Activated T-cell treated with anti-CD3 and anti-CD28 coated beads, Interleukin-2, amount 50 U/mL, for 4 hours (primary cell): ENCODE data around the gene PRUNE2. TPM values are rescaled to one million over a fixed set of nuclear protein-coding genes. Genes with fewer than 3 reads are reported as not detected.

Experiments
- ATAC-seq, 2 donors: fragments of 200-7000 bp; cut with Tn5 transposase; one replicate each; pipeline ENCODE4 v1.10.0; 2021
- DNase-seq: peaks from one replicate; pipeline ENCODE4 v3.0.0-alpha.2; 2020
- H3K27me3 Mint-ChIP-seq: one replicate; pipeline ENCODE4 v1.8.0; 2021; ENCODE audit warnings: low read depth, mixed read lengths
- H3K36me3 Mint-ChIP-seq: one replicate; pipeline ENCODE4 v1.8.0; 2022; ENCODE audit warnings: mixed read lengths; ENCODE audit not compliant: insufficient read depth
- H3K4me1 Mint-ChIP-seq: one replicate; pipeline ENCODE4 v1.8.0; 2021; ENCODE audit warnings: low read depth, mixed read lengths
- H3K4me3 Mint-ChIP-seq: one replicate; pipeline ENCODE4 v1.8.0; 2021; ENCODE audit warnings: mild to moderate bottlenecking, moderate library complexity, mixed read lengths
- H3K9me3 Mint-ChIP-seq: one replicate; pipeline ENCODE4 v1.8.0; 2021; ENCODE audit warnings: mixed read lengths
- total RNA-seq, 3 donors: library from RNA; stranded (reverse); gene quantifications; one replicate each; pipeline ENCODE4 v1.2.1, GENCODE V29; 2021

The PRUNE2 gene
- total RNA-seq, 3 donors from 2014 or later, result 0.05 to 0.08 TPM; not detected in 1

DNA sequence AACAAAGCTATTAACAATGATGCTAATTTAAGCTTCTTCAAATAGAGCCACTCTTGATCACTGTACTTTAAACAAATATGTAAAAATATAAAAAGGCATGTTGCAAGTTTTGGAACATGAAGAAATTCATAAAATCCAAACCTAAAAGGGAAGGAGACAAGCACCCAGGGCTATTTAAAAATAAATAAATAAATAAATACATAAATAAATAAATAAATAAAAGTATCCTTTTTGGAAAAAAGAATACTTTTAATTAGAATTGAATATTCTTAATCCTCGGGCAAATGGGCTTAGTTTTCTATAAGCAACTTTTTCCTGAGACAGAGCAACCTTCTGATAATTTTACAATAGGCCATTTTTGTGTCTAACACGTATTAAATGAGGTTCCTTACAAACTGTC, 289.1 kb downstream of the PRUNE2 start:
- no peak overlapping the region for H3K4me3 Mint-ChIP-seq
- peaks cover 8% of the 10 kb centered on the region for H3K4me1 Mint-ChIP-seq
- H3K36me3 Mint-ChIP-seq, result no peaks in the 10 kb centered on the region
- no peaks in the 10 kb centered on the region for H3K9me3 Mint-ChIP-seq
- peaks cover 15% of the 10 kb centered on the region for H3K27me3 Mint-ChIP-seq
- ATAC-seq, result no peak
- no peak for DNase-seq

DNA sequence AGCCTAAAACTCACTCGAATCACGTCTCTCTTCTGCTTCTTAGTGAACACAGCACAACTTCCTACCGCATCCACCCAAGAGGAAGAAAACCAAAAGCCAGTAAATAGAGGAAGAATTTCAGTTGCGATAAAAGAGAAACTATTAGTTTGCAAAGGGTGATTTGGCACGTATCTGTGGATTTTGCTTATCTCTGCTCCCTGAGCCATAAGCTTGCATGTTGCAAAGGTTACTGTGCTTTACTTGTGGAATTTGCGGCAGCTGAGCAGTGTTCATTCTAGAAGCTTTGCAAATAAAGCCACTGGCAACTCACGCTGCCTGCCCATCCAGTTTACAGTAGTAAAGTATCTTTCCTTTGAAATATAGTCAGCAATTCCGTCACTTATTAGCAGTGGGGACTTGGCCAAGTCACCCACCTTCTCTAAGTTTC, 290.7 kb downstream of the PRUNE2 start:
- no peak for ATAC-seq
- Mint-ChIP-seq H3K4me1 (peaks cover 3% of the 10 kb centered on the region), H3K9me3 (no peaks in the 10 kb centered on the region), H3K36me3 (no peaks in the 10 kb centered on the region), H3K4me3 (no peak overlapping the region), H3K27me3 (peaks cover 14% of the 10 kb centered on the region)
- DNase-seq, result no peak

DNA sequence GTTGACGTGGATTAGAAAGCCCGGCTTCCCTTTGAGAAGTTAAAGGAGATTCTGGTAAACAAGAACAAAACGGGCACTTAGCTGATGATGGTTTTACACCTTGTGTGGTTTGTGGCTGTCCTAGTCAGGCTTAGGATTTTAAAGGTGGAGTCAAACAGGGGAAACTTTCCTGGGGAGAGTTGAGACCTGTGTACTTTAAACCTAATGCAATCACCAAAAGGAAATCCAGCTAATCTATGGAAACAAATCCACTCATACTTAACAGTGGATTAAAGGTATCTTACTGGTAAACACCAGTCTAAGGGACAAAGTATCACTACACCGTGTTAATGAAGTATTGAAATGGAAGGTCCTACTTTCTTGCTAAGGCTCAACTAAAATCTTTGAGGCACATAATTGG, 291.9 kb downstream of the PRUNE2 start:
- no peak for ATAC-seq
- H3K36me3 Mint-ChIP-seq, result no peaks in the 10 kb centered on the region
- DNase-seq, result no peak
- H3K27me3 Mint-ChIP-seq, result peaks cover 13% of the 10 kb centered on the region
- H3K4me1 Mint-ChIP-seq, result peaks cover 3% of the 10 kb centered on the region
- H3K9me3 Mint-ChIP-seq, result no peaks in the 10 kb centered on the region
- H3K4me3 Mint-ChIP-seq, result no peak overlapping the region

DNA sequence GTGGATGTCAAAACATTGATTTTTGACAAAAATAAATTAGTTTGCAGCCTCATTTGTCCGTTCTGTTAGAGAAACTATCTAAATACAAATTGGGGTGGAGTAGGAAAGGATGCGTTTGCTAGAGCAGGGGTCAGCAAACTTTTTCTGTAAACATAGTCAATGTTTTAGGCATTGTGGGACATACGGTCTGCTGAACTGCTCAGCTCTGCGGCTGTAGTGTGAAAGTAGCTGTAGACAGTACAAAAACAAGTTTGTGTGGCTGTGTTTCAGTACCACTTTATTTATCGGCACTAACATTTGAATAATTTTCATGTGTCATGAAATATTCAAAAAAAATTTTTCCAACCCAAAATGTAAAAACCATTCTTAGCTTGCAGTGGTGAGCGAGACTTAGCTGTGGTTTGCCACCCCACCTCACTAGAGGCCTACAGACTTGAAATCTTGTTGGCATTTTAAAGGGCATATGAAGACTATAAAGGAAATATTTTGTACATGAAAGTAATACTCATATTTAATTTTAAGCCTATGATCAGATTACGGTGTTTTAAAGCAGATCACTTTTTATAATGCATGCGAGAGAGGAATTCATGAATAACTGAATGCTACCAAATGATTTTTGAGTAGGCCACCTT, 292.6 kb downstream of the PRUNE2 start:
- Mint-ChIP-seq H3K9me3 (no peaks in the 10 kb centered on the region), H3K36me3 (no peaks in the 10 kb centered on the region), H3K4me3 (no peak overlapping the region), H3K4me1 (peaks cover 3% of the 10 kb centered on the region), H3K27me3 (peaks cover 12% of the 10 kb centered on the region)
- DNase-seq (no peak), ATAC-seq (no peak)

DNA sequence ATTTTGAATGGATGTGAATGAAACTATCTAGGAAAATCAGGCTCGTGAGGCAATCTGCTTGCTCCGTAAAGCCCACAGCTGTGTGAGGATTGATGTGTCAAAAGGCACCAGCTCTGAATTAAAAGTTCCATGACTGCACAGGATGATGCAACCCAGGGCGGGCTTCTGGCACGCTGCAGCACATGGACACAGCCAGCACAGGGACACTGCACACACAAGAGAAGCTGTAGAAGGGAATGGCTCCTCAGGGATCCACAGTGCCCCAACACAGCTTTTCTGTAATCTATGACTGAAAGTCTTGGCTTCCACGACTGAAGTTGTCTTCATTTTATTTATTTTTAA, 295.9 kb downstream of the PRUNE2 start:
- peaks cover 2% of the 10 kb centered on the region for H3K4me1 Mint-ChIP-seq
- ATAC-seq (no peak), DNase-seq (no peak)
- no peak overlapping the region for H3K4me3 Mint-ChIP-seq
- no peaks in the 10 kb centered on the region for H3K36me3 Mint-ChIP-seq
- no peaks in the 10 kb centered on the region for H3K9me3 Mint-ChIP-seq
- H3K27me3 Mint-ChIP-seq, result peaks cover 6% of the 10 kb centered on the region

DNA sequence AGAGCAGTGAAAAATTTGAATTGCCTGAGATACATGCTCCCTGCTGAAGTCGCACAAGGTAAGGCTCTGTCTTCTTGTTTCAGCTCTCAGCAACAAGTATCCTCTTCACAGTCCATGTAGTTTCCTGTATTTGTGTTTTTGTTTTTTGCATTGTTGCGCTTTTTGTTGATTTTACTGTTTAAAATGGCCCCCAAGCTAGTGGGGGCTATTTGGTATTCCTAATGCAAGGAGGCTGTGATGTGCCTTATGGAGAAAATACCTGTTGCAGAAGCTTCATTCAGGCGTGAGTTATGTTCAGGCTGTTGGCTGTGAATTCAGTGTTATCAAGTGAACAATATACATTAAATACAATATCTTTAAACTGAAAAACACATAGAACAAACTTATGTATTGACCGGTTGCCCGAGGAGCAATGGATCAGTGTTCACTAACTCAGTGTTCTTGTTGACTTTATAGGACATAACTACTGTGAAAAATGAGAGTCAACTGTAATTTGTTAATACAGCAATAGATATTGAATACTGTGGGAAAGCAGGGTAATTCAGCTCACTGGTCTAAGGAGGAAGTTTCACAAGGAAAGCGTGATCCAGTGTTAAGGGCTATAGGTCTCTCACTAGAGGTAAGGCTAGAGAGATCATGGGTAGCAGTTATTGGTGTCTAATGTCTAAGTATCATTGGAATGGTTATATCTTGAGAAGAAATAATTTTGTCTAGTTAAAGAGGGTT, 296.5 kb downstream of the PRUNE2 start:
- Mint-ChIP-seq H3K4me3 (no peak overlapping the region), H3K9me3 (no peaks in the 10 kb centered on the region), H3K4me1 (no peaks in the 10 kb centered on the region), H3K27me3 (peaks cover 4% of the 10 kb centered on the region), H3K36me3 (no peaks in the 10 kb centered on the region)
- no peak for DNase-seq
- no peak for ATAC-seq

DNA sequence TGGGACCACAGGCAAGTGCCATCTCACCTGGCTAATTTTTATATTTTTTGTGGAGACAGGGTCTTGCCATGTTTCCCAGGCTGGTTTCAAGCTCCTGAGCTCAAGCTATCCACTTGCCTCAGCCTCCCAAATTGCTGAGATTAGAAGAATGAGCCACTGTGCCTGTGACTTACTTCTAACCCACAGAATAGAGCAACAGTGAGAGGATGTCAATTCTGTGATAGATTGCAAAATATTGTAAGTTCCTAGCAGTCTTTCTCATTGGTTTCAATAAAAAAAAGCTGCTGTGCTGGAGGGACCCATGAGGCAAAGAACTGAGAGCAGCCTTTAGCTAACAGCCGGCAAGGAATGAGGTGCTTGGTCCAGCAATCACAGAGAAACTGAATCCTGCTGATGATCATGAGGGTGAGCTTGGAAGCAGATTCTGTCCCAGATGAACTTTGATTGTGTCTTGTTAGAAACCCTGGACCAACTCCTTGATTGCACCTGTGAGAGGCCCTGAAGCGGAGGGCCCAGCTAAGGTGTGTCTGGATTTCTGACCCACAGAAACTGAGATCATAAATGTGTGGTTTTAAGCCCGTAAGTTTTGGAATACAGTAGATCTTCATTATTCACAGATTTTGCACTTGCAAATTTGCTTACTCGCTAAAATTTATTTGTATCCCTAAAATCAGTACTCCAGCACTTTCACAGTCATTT, 297.2 kb downstream of the PRUNE2 start:
- no peaks in the 10 kb centered on the region for H3K36me3 Mint-ChIP-seq
- no peak for DNase-seq
- H3K4me3 Mint-ChIP-seq, result no peak overlapping the region
- H3K27me3 Mint-ChIP-seq, result peaks cover 4% of the 10 kb centered on the region
- H3K9me3 Mint-ChIP-seq, result no peaks in the 10 kb centered on the region
- no peak for ATAC-seq
- H3K4me1 Mint-ChIP-seq, result peaks cover 1% of the 10 kb centered on the region

DNA sequence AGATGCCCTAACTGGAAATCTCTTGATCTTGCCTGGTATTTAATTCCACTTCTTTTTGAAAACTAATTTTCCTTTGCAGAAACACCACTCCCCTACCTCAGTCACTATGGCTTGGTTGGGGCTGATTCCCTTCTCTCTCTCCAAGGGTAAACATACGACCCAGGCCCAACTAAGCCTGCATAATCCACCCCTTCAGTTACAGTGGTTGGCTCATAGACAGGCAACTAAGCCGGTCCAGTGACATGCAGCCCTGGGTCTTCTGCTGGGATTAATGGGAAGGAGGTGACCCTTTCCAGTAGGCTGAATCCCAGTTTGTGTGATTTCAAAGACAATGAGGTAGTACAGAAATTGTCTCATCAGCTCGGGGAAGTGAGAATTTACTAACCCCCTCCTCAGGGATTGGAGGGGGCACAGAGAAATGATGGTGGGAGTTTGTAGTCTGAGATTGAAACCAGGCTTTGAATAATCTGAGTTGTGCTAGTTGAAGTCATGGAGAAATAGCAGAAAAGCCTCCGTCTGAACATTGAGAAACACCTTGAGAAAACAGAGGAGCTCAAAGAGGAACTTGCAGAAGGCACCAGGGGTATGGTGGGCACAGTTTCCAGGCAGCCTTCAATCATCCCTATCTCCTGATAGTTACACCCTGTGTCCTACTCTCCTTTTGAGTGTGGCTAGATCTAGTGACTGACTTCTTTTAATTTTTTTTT, 298.0 kb downstream of the PRUNE2 start:
- no peak for DNase-seq
- Mint-ChIP-seq H3K27me3 (peaks cover 4% of the 10 kb centered on the region), H3K4me3 (no peak overlapping the region), H3K9me3 (no peaks in the 10 kb centered on the region), H3K36me3 (no peaks in the 10 kb centered on the region), H3K4me1 (peaks cover 1% of the 10 kb centered on the region)
- ATAC-seq, result no peak

DNA sequence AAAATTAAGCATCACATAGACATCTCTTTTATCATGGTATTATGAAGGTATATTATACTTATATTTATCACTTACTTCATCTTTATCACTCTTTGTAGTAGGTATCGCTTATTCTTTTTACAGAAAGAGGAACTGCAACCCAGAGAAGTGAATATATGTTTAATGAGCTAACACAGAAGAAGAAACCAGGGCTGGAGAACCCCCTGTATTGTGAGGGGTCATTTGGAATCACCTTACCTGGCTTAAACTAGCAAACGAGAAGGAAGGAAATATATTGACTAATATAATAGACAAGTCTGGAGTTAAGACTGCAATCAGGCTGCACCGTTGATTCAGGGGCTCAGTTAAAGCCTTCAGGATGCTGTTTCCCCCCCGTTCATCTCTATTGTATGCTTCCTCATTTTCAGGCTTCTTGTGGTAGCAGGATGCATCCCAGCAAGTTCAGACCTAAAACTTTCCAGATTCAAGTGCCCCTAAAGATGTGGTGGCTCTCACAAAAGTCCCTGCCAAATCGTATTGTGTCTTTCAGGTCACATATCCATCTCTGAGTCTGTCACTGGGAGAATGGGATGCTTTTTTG, 300.5 kb downstream of the PRUNE2 start:
- ATAC-seq, result no peak
- no peak for DNase-seq
- H3K4me1 Mint-ChIP-seq, result peaks cover 1% of the 10 kb centered on the region
- H3K27me3 Mint-ChIP-seq, result peaks cover 4% of the 10 kb centered on the region
- no peaks in the 10 kb centered on the region for H3K36me3 Mint-ChIP-seq
- no peaks in the 10 kb centered on the region for H3K9me3 Mint-ChIP-seq
- H3K4me3 Mint-ChIP-seq, result no peak overlapping the region

DNA sequence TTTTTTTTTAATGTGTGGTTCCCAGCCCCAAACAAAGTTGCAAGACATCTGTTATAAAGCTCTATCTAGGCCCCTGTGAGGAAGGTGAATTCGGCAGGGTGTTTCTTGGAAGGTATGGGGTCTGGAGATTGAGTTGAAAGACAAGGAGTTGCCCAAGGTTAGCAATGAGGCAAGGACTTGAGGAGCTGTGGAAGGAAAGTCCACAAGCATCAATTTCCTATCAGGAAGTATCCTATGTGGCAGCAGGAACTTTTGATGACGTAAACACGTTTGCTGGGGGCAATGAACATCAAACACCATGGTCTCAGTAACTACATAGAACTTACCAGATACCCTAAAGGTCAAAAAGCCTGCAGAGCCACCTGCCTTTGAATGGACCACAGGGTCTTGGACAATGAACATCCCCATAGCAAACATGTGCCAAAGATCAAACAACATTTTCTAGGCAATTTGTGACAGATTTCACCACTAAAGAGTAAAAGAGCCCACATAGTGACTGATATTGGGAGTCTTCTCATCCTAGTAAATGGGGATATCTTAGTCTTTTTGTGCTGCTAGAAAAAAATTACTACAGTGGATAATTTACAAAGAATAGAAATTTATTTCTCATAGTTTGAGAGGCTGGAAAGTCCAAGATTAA, 301.9 kb downstream of the PRUNE2 start:
- no peaks in the 10 kb centered on the region for H3K36me3 Mint-ChIP-seq
- no peaks in the 10 kb centered on the region for H3K9me3 Mint-ChIP-seq
- no peak for DNase-seq
- no peak for ATAC-seq
- no peak overlapping the region for H3K4me3 Mint-ChIP-seq
- peaks cover 3% of the 10 kb centered on the region for H3K27me3 Mint-ChIP-seq
- peaks cover 1% of the 10 kb centered on the region for H3K4me1 Mint-ChIP-seq

DNA sequence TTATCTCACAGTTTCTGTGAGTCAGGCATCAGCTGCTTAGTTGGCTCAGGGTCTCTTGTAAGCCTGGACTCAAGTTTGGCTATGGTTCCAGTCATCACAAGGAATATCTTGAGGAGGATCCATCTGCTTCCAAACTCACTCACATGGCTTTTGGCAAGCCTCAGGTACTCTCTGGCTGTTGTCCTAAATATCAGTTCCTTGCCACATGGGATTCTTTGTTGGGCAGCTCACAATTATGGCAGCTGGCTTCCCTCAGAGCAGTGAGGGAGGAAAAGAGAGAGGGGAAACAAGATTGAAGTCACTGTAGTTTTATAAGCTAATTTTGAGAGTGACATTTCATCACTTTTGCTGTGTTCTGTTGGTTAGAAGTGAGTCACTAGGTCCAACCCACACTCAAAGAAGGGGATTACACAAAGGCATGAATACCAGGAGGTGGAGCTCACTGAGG, 302.4 kb downstream of the PRUNE2 start:
- no peaks in the 10 kb centered on the region for H3K36me3 Mint-ChIP-seq
- no peak for DNase-seq
- peaks cover 1% of the 10 kb centered on the region for H3K4me1 Mint-ChIP-seq
- ATAC-seq, result peak; percentile 57 to 75
- no peaks in the 10 kb centered on the region for H3K27me3 Mint-ChIP-seq
- H3K9me3 Mint-ChIP-seq, result no peaks in the 10 kb centered on the region
- no peak overlapping the region for H3K4me3 Mint-ChIP-seq

DNA sequence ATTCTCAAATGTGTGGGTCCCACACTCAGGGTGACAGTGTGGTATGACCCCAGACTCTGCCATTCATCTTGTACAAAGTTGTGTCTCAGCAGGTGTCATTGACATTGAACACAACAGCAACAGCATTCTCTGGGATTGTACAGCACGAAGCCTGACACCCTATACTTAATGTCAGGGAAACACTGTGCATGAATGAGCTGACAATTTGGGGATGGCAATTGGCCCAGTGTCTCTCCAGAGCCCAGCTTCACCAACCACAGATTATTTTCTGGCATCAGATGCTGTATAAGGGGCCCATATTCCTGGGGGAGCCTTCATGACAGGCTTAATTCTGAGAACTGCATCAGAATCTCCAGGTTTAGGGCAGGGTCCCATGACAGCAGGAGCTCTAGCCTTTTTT, 303.7 kb downstream of the PRUNE2 start:
- ATAC-seq (no peak), DNase-seq (no peak)
- Mint-ChIP-seq H3K4me1 (peaks cover 1% of the 10 kb centered on the region), H3K4me3 (no peak overlapping the region), H3K36me3 (no peaks in the 10 kb centered on the region), H3K27me3 (no peaks in the 10 kb centered on the region), H3K9me3 (no peaks in the 10 kb centered on the region)

DNA sequence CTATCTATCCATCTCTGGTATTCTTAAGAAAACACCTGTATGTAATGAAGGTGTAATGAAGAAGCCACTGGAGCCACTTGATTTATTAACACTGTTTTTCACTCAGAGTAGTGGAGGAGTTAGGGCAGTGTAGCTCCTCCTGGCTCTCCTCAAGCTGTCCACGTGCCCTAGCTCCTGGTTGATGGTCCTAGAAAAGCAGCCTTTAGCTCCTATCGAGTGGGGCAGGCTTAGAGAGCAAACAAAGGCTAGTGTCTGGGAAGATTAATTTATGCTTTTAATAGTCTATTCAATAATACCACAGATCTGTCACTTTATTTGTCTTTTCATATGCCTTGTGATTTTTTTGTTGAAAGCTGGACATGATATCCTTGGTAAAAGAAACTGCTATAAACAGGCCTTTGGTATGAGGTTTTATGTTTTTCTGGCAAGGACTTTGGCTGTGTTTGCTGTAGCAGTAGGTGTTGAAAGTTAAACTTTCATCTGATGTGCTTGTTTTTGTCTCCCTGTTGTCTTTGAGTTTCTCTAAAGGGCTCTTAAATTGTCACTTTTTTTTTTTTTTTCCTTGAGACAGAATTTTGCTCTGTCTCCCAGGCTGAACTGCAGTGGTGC, 305.8 kb downstream of the PRUNE2 start:
- Mint-ChIP-seq H3K36me3 (no peaks in the 10 kb centered on the region), H3K9me3 (no peaks in the 10 kb centered on the region), H3K27me3 (no peaks in the 10 kb centered on the region), H3K4me1 (peaks cover 1% of the 10 kb centered on the region), H3K4me3 (no peak overlapping the region)
- DNase-seq (no peak), ATAC-seq (no peak)
